GM13976 (cell line): ENCODE data around the gene COL4A2.
"Not testable (repeated sequence)": the region's sequence is repeated elsewhere in the genome, so short reads cannot be mapped to it uniquely, and the experiment has no call there.

Experiments used
- DNase-seq: peaks from one replicate; pipeline ENCODE4 v3.0.0; 2012; ENCODE audit warnings: low spot score
- CTCF ChIP-seq: IDR thresholded peaks from 2 replicates; pipeline ENCODE4 v1.5.1; 2012; ENCODE audit warnings: borderline replicate concordance, mild to moderate bottlenecking; ENCODE audit not compliant: insufficient read depth; ENCODE audit errors: extremely low read depth, missing control alignments, control extremely low read depth
- in situ Hi-C: fragments of 300-500 bp; cut with MboI; formaldehyde crosslinking; loops from one replicate; pipeline ENCODE4 v1.12.0; 2022; ENCODE audit warnings: low sequenced_read_pairs, mixed read lengths, inconsistent platforms; ENCODE audit not compliant: unreplicated experiment

COL4A2 gene

GRCh38 chr13:110528911-110529310 lies 221.8 kb downstream of the COL4A2 start:
- TF ChIP-seq CTCF: no peak
- in situ Hi-C loops: no loop called here
- DNase-seq: no peak

GRCh38 chr13:110529522-110530311 lies 222.6 kb downstream of the COL4A2 start:
- in situ Hi-C loops: no loop called here
- DNase-seq: no peak
- TF ChIP-seq CTCF: no peak

GRCh38 chr13:110531100-110531499 lies 224.0 kb downstream of the COL4A2 start:
- no peak for TF ChIP-seq CTCF
- in situ Hi-C loops: no loop called here
- DNase-seq: no peak

- in situ Hi-C loops: no loop called here
- no peak for DNase-seq
- no peak for TF ChIP-seq CTCF
These were observed 224.6 kb downstream of the COL4A2 start for GRCh38 chr13:110531671-110532083.

GRCh38 chr13:110532258-110532657 lies 225.2 kb downstream of the COL4A2 start:
- in situ Hi-C loops, DNase-seq: not testable (repeated sequence)

- in situ Hi-C loops: no loop called here
- no peak for DNase-seq
- no peak for TF ChIP-seq CTCF
These were observed 226.9 kb downstream of the COL4A2 start for GRCh38 chr13:110533771-110534670.

GRCh38 chr13:110535526-110535925 lies 228.4 kb downstream of the COL4A2 start:
- no peak for TF ChIP-seq CTCF
- in situ Hi-C loops: no loop called here

More at GRCh38 chr13:110535526-110535925, 228.4 kb downstream of the COL4A2 start:
- DNase-seq: no peak
